Measurements from ENCODE around the gene ITFG1. TPM values are rescaled to one million over a fixed set of nuclear protein-coding genes. Genes with fewer than 3 reads are reported as not detected.
"Not testable (repeated sequence)": the region's sequence is repeated elsewhere in the genome, so short reads cannot be mapped to it uniquely, and the experiment has no call there.

ITFG1 gene
- total RNA-seq, 1 experiment from 2014 or later, result 38.2 TPM

GRCh38 chr16:47434274-47434673, 26.6 kb downstream of the ITFG1 start:
- H3K9me3 Mint-ChIP-seq (ENCODE audit: unreplicated experiment); H3K4me1 ChIP-seq; H3K9me3 ChIP-seq; H3K27me3 ChIP-seq (replicated peaks; ENCODE audit: control insufficient read depth, insufficient read depth, low read length); intact Hi-C loops (cut with micrococcal nuclease; ENCODE audit: unreplicated experiment); H3K27ac Mint-ChIP-seq (ENCODE audit: unreplicated experiment); H3K4me3 Mint-ChIP-seq (ENCODE audit: unreplicated experiment); H3K4me1 Mint-ChIP-seq (ENCODE audit: low read depth, unreplicated experiment); H3K4me3 ChIP-seq (ENCODE audit: low read depth, low read length); H3K27me3 Mint-ChIP-seq (ENCODE audit: insufficient read depth, unreplicated experiment); H3K36me3 Mint-ChIP-seq (ENCODE audit: insufficient read depth, unreplicated experiment); DNase-seq; BruUV-seq (replicated peaks); CTCF ChIA-PET; POLR2A ChIA-PET; H3K36me3 ChIP-seq (ENCODE audit: control insufficient read depth, insufficient read depth, low read length): not testable (repeated sequence)

- Histone ChIP-seq H3K4me3 (ENCODE audit: low read depth, low read length) (no peak overlapping the region), H3K27me3 (replicated peaks; ENCODE audit: control insufficient read depth, insufficient read depth, low read length) (no peaks in the 10 kb centered on the region), H3K9me3 (no peaks in the 10 kb centered on the region), H3K36me3 (ENCODE audit: control insufficient read depth, insufficient read depth, low read length) (no peaks in the 10 kb centered on the region), H3K4me1 (no peaks in the 10 kb centered on the region)
- H3K27me3 Mint-ChIP-seq (ENCODE audit: insufficient read depth, unreplicated experiment), result no peaks in the 10 kb centered on the region
- intact Hi-C loops (cut with micrococcal nuclease; ENCODE audit: unreplicated experiment), result no loop called here
- BruUV-seq (replicated peaks), result no TSS peak
- no peak for DNase-seq
- peaks cover 4% of the 10 kb centered on the region for H3K36me3 Mint-ChIP-seq (ENCODE audit: insufficient read depth, unreplicated experiment)
- no peak overlapping the region for H3K4me3 Mint-ChIP-seq (ENCODE audit: unreplicated experiment)
- no peaks in the 10 kb centered on the region for H3K9me3 Mint-ChIP-seq (ENCODE audit: unreplicated experiment)
- H3K4me1 Mint-ChIP-seq (ENCODE audit: low read depth, unreplicated experiment), result no peaks in the 10 kb centered on the region
- TF ChIP-seq CTCF (IDR thresholded peaks at IDR 0.05; ENCODE audit: insufficient read depth in 1 of 2, low read depth in 1 of 2, low read length in 1 of 2, severe bottlenecking in 1 of 2, unreplicated experiment in 1 of 2), result no peak
- no peak overlapping the region for H3K27ac Mint-ChIP-seq (ENCODE audit: unreplicated experiment)
- POLR2A ChIA-PET, result no interaction called here
- CTCF ChIA-PET, result no interaction called here
Observed at GRCh38 chr16:47431960-47432359, 28.9 kb downstream of the ITFG1 start.

GRCh38 chr16:47426806-47427205, 34.1 kb downstream of the ITFG1 start:
- DNase-seq, result no peak
- H3K4me3 Mint-ChIP-seq (ENCODE audit: unreplicated experiment), result no peak overlapping the region
- H3K27ac Mint-ChIP-seq (ENCODE audit: unreplicated experiment), result no peak overlapping the region
- Histone ChIP-seq H3K27me3 (replicated peaks; ENCODE audit: control insufficient read depth, insufficient read depth, low read length) (no peaks in the 10 kb centered on the region), H3K9me3 (no peaks in the 10 kb centered on the region), H3K4me1 (no peaks in the 10 kb centered on the region), H3K4me3 (ENCODE audit: low read depth, low read length) (no peak overlapping the region), H3K36me3 (ENCODE audit: control insufficient read depth, insufficient read depth, low read length) (no peaks in the 10 kb centered on the region)
- CTCF ChIA-PET, result no interaction called here
- H3K9me3 Mint-ChIP-seq (ENCODE audit: unreplicated experiment), result no peaks in the 10 kb centered on the region
- BruUV-seq (replicated peaks), result no TSS peak
- POLR2A ChIA-PET, result no interaction called here
- intact Hi-C loops (cut with micrococcal nuclease; ENCODE audit: unreplicated experiment), result no loop called here
- no peaks in the 10 kb centered on the region for H3K27me3 Mint-ChIP-seq (ENCODE audit: insufficient read depth, unreplicated experiment)
- no peak for TF ChIP-seq CTCF (IDR thresholded peaks at IDR 0.05; ENCODE audit: insufficient read depth in 1 of 2, low read depth in 1 of 2, low read length in 1 of 2, severe bottlenecking in 1 of 2, unreplicated experiment in 1 of 2)
- H3K4me1 Mint-ChIP-seq (ENCODE audit: low read depth, unreplicated experiment), result no peaks in the 10 kb centered on the region
- peaks cover 26% of the 10 kb centered on the region for H3K36me3 Mint-ChIP-seq (ENCODE audit: insufficient read depth, unreplicated experiment)

GRCh38 chr16:47424846-47425245, 36.0 kb downstream of the ITFG1 start:
- ChIA-PET POLR2A (interaction anchor here (0.7 kb wide), 1 partner anchor 36 kb away, joined by 5 read pairs; the partner anchor contains the start of genes ITFG1 and PHKB), CTCF (no interaction called here)
- H3K27me3 Mint-ChIP-seq (ENCODE audit: insufficient read depth, unreplicated experiment), result no peaks in the 10 kb centered on the region

More at GRCh38 chr16:47424846-47425245, 36.0 kb downstream of the ITFG1 start:
- Histone ChIP-seq H3K4me3 (ENCODE audit: low read depth, low read length) (no peak overlapping the region), H3K9me3 (no peaks in the 10 kb centered on the region), H3K36me3 (ENCODE audit: control insufficient read depth, insufficient read depth, low read length) (no peaks in the 10 kb centered on the region), H3K4me1 (no peaks in the 10 kb centered on the region), H3K27me3 (replicated peaks; ENCODE audit: control insufficient read depth, insufficient read depth, low read length) (no peaks in the 10 kb centered on the region)
- Mint-ChIP-seq H3K4me1 (ENCODE audit: low read depth, unreplicated experiment) (no peaks in the 10 kb centered on the region), H3K36me3 (ENCODE audit: insufficient read depth, unreplicated experiment) (peaks cover 26% of the 10 kb centered on the region), H3K4me3 (ENCODE audit: unreplicated experiment) (no peak overlapping the region), H3K27ac (ENCODE audit: unreplicated experiment) (no peak overlapping the region), H3K9me3 (ENCODE audit: unreplicated experiment) (no peaks in the 10 kb centered on the region)
- BruUV-seq (replicated peaks), result no TSS peak
- intact Hi-C loops (cut with micrococcal nuclease; ENCODE audit: unreplicated experiment), result no loop called here
- DNase-seq, result peak; percentile 30 to 40
- peak in 1 of 2 experiments; percentile 34 for TF ChIP-seq CTCF (IDR thresholded peaks at IDR 0.05; ENCODE audit: insufficient read depth in 1 of 2, low read depth in 1 of 2, low read length in 1 of 2, severe bottlenecking in 1 of 2, unreplicated experiment in 1 of 2)
